Right lobe of liver (tissue), 6 donors: Measurements from ENCODE around the gene ZNF521. TPM values are rescaled to one million over a fixed set of nuclear protein-coding genes. Genes with fewer than 3 reads are reported as not detected.

ENCODE experiments used
- ATAC-seq, 4 donors: fragments of 200-7000 bp; cut with Tn5 transposase; one replicate each; pipeline ENCODE4 v1.9.1; 2020; ENCODE audit warnings: mild to moderate bottlenecking in 4 of 4, moderate library complexity in 4 of 4
- DNase-seq, 3 donors: peaks; one replicate each; pipeline ENCODE4 v3.0.0-alpha.2; 2020
- H3K27ac ChIP-seq, 3 donors: fragments of 200-600 bp; one replicate each; pipeline ENCODE4 v1.8.0; 2022
- H3K27me3 ChIP-seq, 2 donors: fragments of 200-600 bp; one replicate each; pipeline ENCODE4 v1.8.0; 2022
- H3K36me3 ChIP-seq, 4 donors: fragments of 200-600 bp; sonication (generic) in 1 of 4; one replicate each; pipeline versions ENCODE4 v1.5.1 to v1.8.0; 2017 to 2022; ENCODE audit warnings: control low read depth in 1 of 4
- H3K4me1 ChIP-seq, 4 donors: fragments of 200-600 bp; sonication (generic) in 1 of 4; one replicate each; pipeline versions ENCODE4 v1.5.1 to v1.8.0; 2017 to 2022; ENCODE audit warnings: control low read depth in 1 of 4
- H3K4me3 ChIP-seq, 3 donors: fragments of 200-600 bp; one replicate each; pipeline ENCODE4 v1.8.0; 2022
- H3K9me3 ChIP-seq, 4 donors: fragments of 200-600 bp; sonication (generic) in 1 of 4; one replicate each; pipeline versions ENCODE4 v1.5.1 to v1.8.0; 2017 to 2022; ENCODE audit warnings: control low read depth in 1 of 4
- CTCF ChIP-seq, 4 donors: fragments of 200-600 bp in 3 of 4; fragments of 450-650 bp in 1 of 4; IDR thresholded peaks; one replicate each; pipeline versions ENCODE4 v1.5.1 to v1.8.0; 2016 to 2022; ENCODE audit warnings: antibody characterized with exemption in 4 of 4, mild to moderate bottlenecking in 2 of 4
- POLR2A ChIP-seq: fragments of 450-650 bp; IDR thresholded peaks from one replicate; pipeline ENCODE4 v1.6.1; 2017; ENCODE audit warnings: antibody characterized with exemption, mild to moderate bottlenecking
- WGBS: methylation state at CpG from one replicate; pipeline ENCODE4 v1.1.6; 2018; ENCODE audit warnings: low coverage, low lambda C conversion rate; ENCODE audit not compliant: insufficient coverage; ENCODE audit errors: missing lambda C conversion rate; 5-methylcytosine and 5-hydroxymethylcytosine counted together
- intact Hi-C, 2 donors: fragments of 100-400 bp; cut with DNase I; formaldehyde crosslinking; loops; one replicate each; pipeline versions ENCODE4 v1.11.2 to v1.14.1; 2022
- total RNA-seq, 6 experiments: library from RNA; depleted of rRNA in 2 of 6; stranded (reverse); fragments of >200 nt in 2 of 6; fragmentation: NEBNext Ultra II Directional in 3 of 6; extraction: Animal tissue kit (Norgen Biotek cat#: 25700) in 3 of 6; gene quantifications; one replicate each; pipeline versions ENCODE4 v1.1.0 to v1.2.4, GENCODE V29; 2016 to 2023
- donor health status: DM: no; HTN: yes; CAD: no.
- donor health status: DM: no; HTN: no; CAD: no.
- donor health status: DM: no; HTN: no; CAD: no.
- donor health status: DM: no; HTN: yes; CAD: no.
- donor health status: DM: no; HTN: yes; CAD: no.

ZNF521 gene
- total RNA-seq, 6 experiments from 2014 or later: 0.31 to 2.9 (median 1.3) TPM

GRCh38 chr18:25132786-25133496 lies 219.0 kb downstream of the ZNF521 start:
- WGBS: 67% methylated on average over 10 of the region's 10 CpGs
- no peak overlapping the region for H3K27ac ChIP-seq
- ATAC-seq (no peak), DNase-seq (no peak)
- no peak overlapping the region for H3K4me3 ChIP-seq
- intact Hi-C loops: no loop called here
- no peaks in the 10 kb centered on the region for H3K9me3 ChIP-seq
- TF ChIP-seq POLR2A: no peak
- TF ChIP-seq CTCF (IDR thresholded peaks at IDR 0.05): no peak
- no peaks in the 10 kb centered on the region for H3K27me3 ChIP-seq
- no peaks in the 10 kb centered on the region for H3K36me3 ChIP-seq
- no peaks in the 10 kb centered on the region for H3K4me1 ChIP-seq

- H3K27me3 ChIP-seq: no peaks in the 10 kb centered on the region
- intact Hi-C loops: no loop called here
- H3K4me3 ChIP-seq: no peak overlapping the region
- no peak for ATAC-seq
- WGBS: 82% methylated on average over 1 of the region's 1 CpG
- DNase-seq: no peak
- TF ChIP-seq CTCF (IDR thresholded peaks at IDR 0.05): no peak
- TF ChIP-seq POLR2A: no peak
- H3K4me1 ChIP-seq: peaks cover 0 to 4% (median 0%) of the 10 kb centered on the region in 4 donors
- H3K36me3 ChIP-seq: no peaks in the 10 kb centered on the region
- no peak overlapping the region for H3K27ac ChIP-seq
- no peaks in the 10 kb centered on the region for H3K9me3 ChIP-seq
Measured at GRCh38 chr18:25126751-25127150, 225.2 kb downstream of the ZNF521 start.

- Histone ChIP-seq H3K27ac (no peak overlapping the region), H3K36me3 (no peaks in the 10 kb centered on the region), H3K4me1 (peaks cover 0 to 4% (median 0%) of the 10 kb centered on the region in 4 donors), H3K9me3 (no peaks in the 10 kb centered on the region), H3K4me3 (no peak overlapping the region), H3K27me3 (no peaks in the 10 kb centered on the region)
- 53% methylated on average over 1 of the region's 1 CpG for WGBS
- DNase-seq (no peak), ATAC-seq (no peak)
- TF ChIP-seq POLR2A (no peak), CTCF (IDR thresholded peaks at IDR 0.05) (no peak)
- intact Hi-C loops: no loop called here
Measured at GRCh38 chr18:25125680-25126079, 226.3 kb downstream of the ZNF521 start.

- Histone ChIP-seq H3K36me3 (no peaks in the 10 kb centered on the region), H3K4me3 (no peak overlapping the region), H3K27me3 (no peaks in the 10 kb centered on the region), H3K27ac (no peak overlapping the region), H3K4me1 (peaks cover 0 to 4% (median 0%) of the 10 kb centered on the region in 4 donors), H3K9me3 (no peaks in the 10 kb centered on the region)
- WGBS: 32% methylated on average over 6 of the region's 6 CpGs
- intact Hi-C loops: no loop called here
- ATAC-seq (no peak), DNase-seq (no peak)
- TF ChIP-seq POLR2A (no peak), CTCF (IDR thresholded peaks at IDR 0.05) (no peak)
Measured at GRCh38 chr18:25123438-25124232, 228.3 kb downstream of the ZNF521 start.
